ENCODE data around the gene TRPM8. TPM values are rescaled to one million over a fixed set of nuclear protein-coding genes. Genes with fewer than 3 reads are reported as not detected.
A peak's percentile ranks its signal among the peaks of the same experiment; 100 is the strongest.
"Not testable (repeated sequence)": the region's sequence is repeated elsewhere in the genome, so short reads cannot be mapped to it uniquely, and the experiment has no call there.

TRPM8 gene
- total RNA-seq: not detected
- 0.86 TPM for total RNA-seq (2013)

GRCh38 chr2:233917116-233917515 is at the start of gene TRPM8:
Gene TRPM8, plus strand, starts transcription at chr2:233917373. Its CDS starts 9,165 bp downstream, at chr2:233926538.
- no peak within 1 kb of the TSS for H3K27ac Mint-ChIP-seq
- H3K4me3 ChIP-seq (ENCODE audit: low read length): no peak within 1 kb of the TSS
- H3K4me1 Mint-ChIP-seq: peaks cover 8 to 9% of the 10 kb centered on the region in 2 donors

DNA sequence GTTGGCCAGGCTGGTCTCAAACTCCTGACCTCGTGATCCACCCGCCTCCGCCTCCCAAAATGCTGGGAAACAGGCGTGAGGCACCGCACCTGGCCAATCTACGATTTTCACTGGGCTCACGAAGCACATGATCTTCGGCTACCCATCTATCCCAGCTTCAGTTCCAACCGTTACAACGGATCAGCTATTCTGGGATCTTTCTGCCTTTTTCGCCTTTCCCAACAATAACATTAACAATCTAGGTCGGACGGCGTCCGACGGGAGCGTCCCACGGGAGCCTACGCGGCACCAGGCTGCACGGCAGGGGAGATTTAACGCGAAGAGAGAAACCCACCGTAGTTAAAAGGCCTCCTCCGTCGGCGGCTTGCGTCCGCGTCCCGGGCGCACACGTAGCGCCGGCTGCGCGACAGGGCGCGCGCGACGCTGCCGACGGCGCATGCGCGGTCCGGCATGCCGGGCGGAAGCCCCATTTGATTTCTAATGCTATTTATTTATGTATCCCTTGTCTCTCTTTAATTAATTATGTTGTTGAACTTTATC is 49.1 kb upstream of the TRPM8 start, which contains the start of gene MSL3B:
MSL3B (minus strand) TSS at position 394 of the 540 bp plus-strand sequence.
- DNase-seq (peak; percentile 53 to 89), ATAC-seq (peak; percentile 64 to 89 (median 72))
- TF ChIP-seq CTCF (IDR thresholded peaks at IDR 0.05): no peak
- no peaks in the 10 kb centered on the region for H3K36me3 ChIP-seq (ENCODE audit: control insufficient read depth, insufficient read depth, low read length)
- H3K4me1 Mint-ChIP-seq: peaks cover 8% of the 10 kb centered on the region in 2 donors
- intact Hi-C loops (cut with micrococcal nuclease): no loop called here
- H3K4me3 ChIP-seq (ENCODE audit: low read length): peak within 1 kb of the TSS; percentile 64
- peaks cover 7% of the 10 kb centered on the region for H3K36me3 Mint-ChIP-seq
- peak within 1 kb of the TSS; percentile 71 to 86 for H3K27ac Mint-ChIP-seq
- H3K27me3 Mint-ChIP-seq (ENCODE audit: low read depth in 2 of 2): peaks cover 20 to 38% of the 10 kb centered on the region in 2 donors
- peaks cover 5% of the 10 kb centered on the region for H3K4me1 ChIP-seq (ENCODE audit: control insufficient read depth, insufficient read depth, low read length)
- WGBS (ENCODE audit: insufficient coverage): 14% methylated on average over 50 of the region's 50 CpGs
- peak within 1 kb of the TSS; percentile 5 for H3K27ac ChIP-seq (ENCODE audit: low read length)
- peak within 1 kb of the TSS; percentile 90 for H3K4me3 Mint-ChIP-seq
- peaks cover 5 to 9% of the 10 kb centered on the region in 2 donors for H3K9me3 Mint-ChIP-seq
- peaks cover 3% of the 10 kb centered on the region for H3K9me3 ChIP-seq (ENCODE audit: control insufficient read depth, insufficient read depth, low read length)
- peaks cover 18% of the 10 kb centered on the region for H3K27me3 ChIP-seq (ENCODE audit: control insufficient read depth, insufficient read depth, low read length)

More at GRCh38 chr2:233917116-233917515, at the start of gene TRPM8:
- peaks cover 26 to 48% of the 10 kb centered on the region in 2 donors for H3K27me3 Mint-ChIP-seq (ENCODE audit: low read depth in 2 of 2)
- H3K4me3 Mint-ChIP-seq: no peak within 1 kb of the TSS
- no peaks in the 10 kb centered on the region for H3K36me3 ChIP-seq (ENCODE audit: control insufficient read depth, insufficient read depth, low read length)
- no peaks in the 10 kb centered on the region for H3K9me3 Mint-ChIP-seq
- H3K27me3 ChIP-seq (ENCODE audit: control insufficient read depth, insufficient read depth, low read length): no peaks in the 10 kb centered on the region
- 48% methylated on average over 5 of the region's 5 CpGs for WGBS (ENCODE audit: insufficient coverage)
- no peaks in the 10 kb centered on the region for H3K36me3 Mint-ChIP-seq
- intact Hi-C loops (cut with micrococcal nuclease): no loop called here
- no peak for TF ChIP-seq CTCF (IDR thresholded peaks at IDR 0.05)
- H3K27ac ChIP-seq (ENCODE audit: low read length): no peak within 1 kb of the TSS
- ATAC-seq (no peak), DNase-seq (no peak)
- no peaks in the 10 kb centered on the region for H3K9me3 ChIP-seq (ENCODE audit: control insufficient read depth, insufficient read depth, low read length)
- H3K4me1 ChIP-seq (ENCODE audit: control insufficient read depth, insufficient read depth, low read length): peaks cover 3% of the 10 kb centered on the region

GRCh38 chr2:233871432-233871831 is 45.7 kb upstream of the TRPM8 start:
- no peak for DNase-seq
- peaks cover 8% of the 10 kb centered on the region in 2 donors for H3K4me1 Mint-ChIP-seq
- peaks cover 36 to 63% of the 10 kb centered on the region in 2 donors for H3K27me3 Mint-ChIP-seq (ENCODE audit: low read depth in 2 of 2)
- peaks cover 23% of the 10 kb centered on the region for H3K27me3 ChIP-seq (ENCODE audit: control insufficient read depth, insufficient read depth, low read length)
- WGBS (ENCODE audit: insufficient coverage): 77% methylated on average over 2 of the region's 4 CpGs
- no peak for TF ChIP-seq CTCF (IDR thresholded peaks at IDR 0.05)
- no peak overlapping the region for H3K4me3 ChIP-seq (ENCODE audit: low read length)
- peaks cover 5 to 9% of the 10 kb centered on the region in 2 donors for H3K9me3 Mint-ChIP-seq
- peaks cover under 1% of the 10 kb centered on the region for H3K9me3 ChIP-seq (ENCODE audit: control insufficient read depth, insufficient read depth, low read length)
- ATAC-seq: no peak
- H3K4me3 Mint-ChIP-seq: no peak overlapping the region
- no peaks in the 10 kb centered on the region for H3K36me3 ChIP-seq (ENCODE audit: control insufficient read depth, insufficient read depth, low read length)
- H3K27ac Mint-ChIP-seq: no peak overlapping the region
- intact Hi-C loops (cut with micrococcal nuclease): no loop called here
- H3K27ac ChIP-seq (ENCODE audit: low read length): no peak overlapping the region
- H3K4me1 ChIP-seq (ENCODE audit: control insufficient read depth, insufficient read depth, low read length): peaks cover 5% of the 10 kb centered on the region
- peaks cover 7% of the 10 kb centered on the region for H3K36me3 Mint-ChIP-seq

DNA sequence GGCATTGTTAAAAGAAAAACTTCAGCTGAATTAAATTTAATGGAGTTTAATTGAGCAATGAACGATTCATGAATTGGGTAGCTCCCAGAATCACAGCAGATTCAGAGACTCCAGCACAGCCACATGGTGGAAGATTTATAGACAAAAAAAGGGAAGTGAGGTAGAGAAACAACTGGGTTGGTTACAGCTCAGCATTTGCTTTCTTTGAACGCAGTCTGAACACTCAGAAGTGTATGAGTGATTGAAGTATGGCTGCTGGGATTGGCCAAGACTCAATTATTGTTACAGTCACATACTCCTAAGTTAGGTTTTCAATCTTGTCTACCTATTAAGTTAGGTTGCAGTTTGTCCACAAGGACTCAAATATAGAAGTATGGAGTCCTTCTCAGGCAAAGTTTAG is 45.0 kb upstream of the TRPM8 start:
- H3K36me3 ChIP-seq (ENCODE audit: control insufficient read depth, insufficient read depth, low read length); H3K9me3 ChIP-seq (ENCODE audit: control insufficient read depth, insufficient read depth, low read length); H3K27ac ChIP-seq (ENCODE audit: low read length); DNase-seq; H3K27ac Mint-ChIP-seq; H3K4me3 ChIP-seq (ENCODE audit: low read length); intact Hi-C loops (cut with micrococcal nuclease); H3K9me3 Mint-ChIP-seq; H3K36me3 Mint-ChIP-seq; H3K4me1 Mint-ChIP-seq; H3K4me3 Mint-ChIP-seq; H3K4me1 ChIP-seq (ENCODE audit: control insufficient read depth, insufficient read depth, low read length); ATAC-seq: not testable (repeated sequence)
- H3K27me3 Mint-ChIP-seq (ENCODE audit: low read depth in 2 of 2): peaks cover 36 to 70% of the 10 kb centered on the region in 2 donors
- H3K27me3 ChIP-seq (ENCODE audit: control insufficient read depth, insufficient read depth, low read length): peaks cover 24% of the 10 kb centered on the region
- 0% methylated on average over 2 of the region's 2 CpGs for WGBS (ENCODE audit: insufficient coverage)

Data from natural killer cell (primary cell).